NCI-H1048 (cell line): ENCODE measurements around the gene PLA2G12A.
"Not testable (repeated sequence)": the region's sequence is repeated elsewhere in the genome, so short reads cannot be mapped to it uniquely, and the experiment has no call there.

ENCODE experiments used
- DNase-seq: peaks from one replicate; lab custom pipeline; 2025; lab: John Stamatoyannopoulos, UW

The PLA2G12A gene

GRCh38 chr4:109678925-109679324 lies 50.9 kb downstream of the PLA2G12A start:
- DNase-seq, result not testable (repeated sequence)

GRCh38 chr4:109678472-109678871 lies 51.4 kb downstream of the PLA2G12A start:
- DNase-seq, result not testable (repeated sequence)

GRCh38 chr4:109676886-109677285 lies 53.0 kb downstream of the PLA2G12A start:
- DNase-seq, result no peak

GRCh38 chr4:109675843-109676242 lies 54.0 kb downstream of the PLA2G12A start:
- no peak for DNase-seq

GRCh38 chr4:109675181-109675580 lies 54.7 kb downstream of the PLA2G12A start:
- no peak for DNase-seq

- no peak for DNase-seq
These were observed 56.6 kb downstream of the PLA2G12A start for GRCh38 chr4:109673303-109673702.

GRCh38 chr4:109672169-109672930 lies 57.5 kb downstream of the PLA2G12A start:
- DNase-seq, result no peak

GRCh38 chr4:109671350-109671749 lies 58.5 kb downstream of the PLA2G12A start:
- DNase-seq, result no peak

- peak; percentile 2 for DNase-seq
These were observed 63.9 kb downstream of the PLA2G12A start for GRCh38 chr4:109665783-109666485.

GRCh38 chr4:109662771-109663170 lies 67.1 kb downstream of the PLA2G12A start:
- no peak for DNase-seq

- no peak for DNase-seq
These were observed 67.8 kb downstream of the PLA2G12A start for GRCh38 chr4:109662116-109662515.
